HL-60 (cell line): ENCODE results near the gene TRABD2B.

Experiments used
- GABPA ChIP-seq: IDR thresholded peaks from 2 replicates; pipeline ENCODE4 v1.6.1; 2012; ENCODE audit warnings: low read depth
- POLR2AphosphoS5 ChIP-seq: IDR thresholded peaks from 2 replicates; pipeline ENCODE4 v1.6.1; 2012; ENCODE audit warnings: low read depth
- SPI1 ChIP-seq: IDR thresholded peaks from 2 replicates; pipeline ENCODE4 v1.6.1; 2012; ENCODE audit warnings: low read depth, mild to moderate bottlenecking, borderline replicate concordance
- TF ChIP-seq, protein P1 (sequence below): IDR thresholded peaks from one replicate; pipeline ENCODE4 v1.5.1; 2011; ENCODE audit warnings: low read length, control low read depth, inconsistent platforms; ENCODE audit not compliant: insufficient read depth
- TF ChIP-seq, protein P2 (sequence below): IDR thresholded peaks from 2 replicates; pipeline ENCODE4 v1.6.1; 2012; ENCODE audit warnings: low read depth; ENCODE audit not compliant: insufficient replicate concordance

DNA sequence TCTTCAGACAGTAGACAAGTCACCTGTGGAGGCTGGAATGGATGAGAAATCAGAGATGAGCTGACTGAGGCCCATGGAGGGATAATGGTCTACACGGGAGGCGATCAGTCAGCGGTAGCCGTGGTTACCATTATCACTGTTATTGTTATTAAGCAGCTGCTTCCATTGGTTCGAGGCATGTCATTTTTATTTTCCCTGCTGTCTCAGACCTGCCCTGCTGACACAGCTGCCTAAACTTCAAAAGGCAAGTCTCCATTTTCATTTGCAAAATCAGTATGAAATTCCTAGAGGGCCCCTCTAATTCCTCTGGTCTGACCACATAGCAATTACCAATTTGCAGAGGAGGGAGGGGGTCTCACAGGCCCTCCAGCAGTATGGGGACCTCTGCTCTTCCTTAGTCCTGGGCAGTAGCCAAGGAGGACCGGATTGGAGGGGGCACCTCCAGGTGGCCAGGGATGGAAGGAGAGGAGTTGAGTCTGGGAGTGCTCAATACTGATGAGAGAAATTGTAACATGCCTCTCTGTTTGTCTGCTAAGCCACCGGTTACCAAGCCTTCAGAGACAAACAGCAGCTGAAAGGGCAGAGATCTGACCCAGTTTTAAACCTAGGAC lies 184.2 kb downstream of the TRABD2B start:
- TF ChIP-seq, protein P1, sequence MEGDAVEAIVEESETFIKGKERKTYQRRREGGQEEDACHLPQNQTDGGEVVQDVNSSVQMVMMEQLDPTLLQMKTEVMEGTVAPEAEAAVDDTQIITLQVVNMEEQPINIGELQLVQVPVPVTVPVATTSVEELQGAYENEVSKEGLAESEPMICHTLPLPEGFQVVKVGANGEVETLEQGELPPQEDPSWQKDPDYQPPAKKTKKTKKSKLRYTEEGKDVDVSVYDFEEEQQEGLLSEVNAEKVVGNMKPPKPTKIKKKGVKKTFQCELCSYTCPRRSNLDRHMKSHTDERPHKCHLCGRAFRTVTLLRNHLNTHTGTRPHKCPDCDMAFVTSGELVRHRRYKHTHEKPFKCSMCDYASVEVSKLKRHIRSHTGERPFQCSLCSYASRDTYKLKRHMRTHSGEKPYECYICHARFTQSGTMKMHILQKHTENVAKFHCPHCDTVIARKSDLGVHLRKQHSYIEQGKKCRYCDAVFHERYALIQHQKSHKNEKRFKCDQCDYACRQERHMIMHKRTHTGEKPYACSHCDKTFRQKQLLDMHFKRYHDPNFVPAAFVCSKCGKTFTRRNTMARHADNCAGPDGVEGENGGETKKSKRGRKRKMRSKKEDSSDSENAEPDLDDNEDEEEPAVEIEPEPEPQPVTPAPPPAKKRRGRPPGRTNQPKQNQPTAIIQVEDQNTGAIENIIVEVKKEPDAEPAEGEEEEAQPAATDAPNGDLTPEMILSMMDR: no peak
- TF ChIP-seq, protein P2, sequence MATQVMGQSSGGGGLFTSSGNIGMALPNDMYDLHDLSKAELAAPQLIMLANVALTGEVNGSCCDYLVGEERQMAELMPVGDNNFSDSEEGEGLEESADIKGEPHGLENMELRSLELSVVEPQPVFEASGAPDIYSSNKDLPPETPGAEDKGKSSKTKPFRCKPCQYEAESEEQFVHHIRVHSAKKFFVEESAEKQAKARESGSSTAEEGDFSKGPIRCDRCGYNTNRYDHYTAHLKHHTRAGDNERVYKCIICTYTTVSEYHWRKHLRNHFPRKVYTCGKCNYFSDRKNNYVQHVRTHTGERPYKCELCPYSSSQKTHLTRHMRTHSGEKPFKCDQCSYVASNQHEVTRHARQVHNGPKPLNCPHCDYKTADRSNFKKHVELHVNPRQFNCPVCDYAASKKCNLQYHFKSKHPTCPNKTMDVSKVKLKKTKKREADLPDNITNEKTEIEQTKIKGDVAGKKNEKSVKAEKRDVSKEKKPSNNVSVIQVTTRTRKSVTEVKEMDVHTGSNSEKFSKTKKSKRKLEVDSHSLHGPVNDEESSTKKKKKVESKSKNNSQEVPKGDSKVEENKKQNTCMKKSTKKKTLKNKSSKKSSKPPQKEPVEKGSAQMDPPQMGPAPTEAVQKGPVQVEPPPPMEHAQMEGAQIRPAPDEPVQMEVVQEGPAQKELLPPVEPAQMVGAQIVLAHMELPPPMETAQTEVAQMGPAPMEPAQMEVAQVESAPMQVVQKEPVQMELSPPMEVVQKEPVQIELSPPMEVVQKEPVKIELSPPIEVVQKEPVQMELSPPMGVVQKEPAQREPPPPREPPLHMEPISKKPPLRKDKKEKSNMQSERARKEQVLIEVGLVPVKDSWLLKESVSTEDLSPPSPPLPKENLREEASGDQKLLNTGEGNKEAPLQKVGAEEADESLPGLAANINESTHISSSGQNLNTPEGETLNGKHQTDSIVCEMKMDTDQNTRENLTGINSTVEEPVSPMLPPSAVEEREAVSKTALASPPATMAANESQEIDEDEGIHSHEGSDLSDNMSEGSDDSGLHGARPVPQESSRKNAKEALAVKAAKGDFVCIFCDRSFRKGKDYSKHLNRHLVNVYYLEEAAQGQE: no peak
- TF ChIP-seq POLR2AphosphoS5: no peak
- no peak for TF ChIP-seq GABPA
- no peak for TF ChIP-seq SPI1
